ENCODE results near the gene PSENEN.

Gene PSENEN

DNA sequence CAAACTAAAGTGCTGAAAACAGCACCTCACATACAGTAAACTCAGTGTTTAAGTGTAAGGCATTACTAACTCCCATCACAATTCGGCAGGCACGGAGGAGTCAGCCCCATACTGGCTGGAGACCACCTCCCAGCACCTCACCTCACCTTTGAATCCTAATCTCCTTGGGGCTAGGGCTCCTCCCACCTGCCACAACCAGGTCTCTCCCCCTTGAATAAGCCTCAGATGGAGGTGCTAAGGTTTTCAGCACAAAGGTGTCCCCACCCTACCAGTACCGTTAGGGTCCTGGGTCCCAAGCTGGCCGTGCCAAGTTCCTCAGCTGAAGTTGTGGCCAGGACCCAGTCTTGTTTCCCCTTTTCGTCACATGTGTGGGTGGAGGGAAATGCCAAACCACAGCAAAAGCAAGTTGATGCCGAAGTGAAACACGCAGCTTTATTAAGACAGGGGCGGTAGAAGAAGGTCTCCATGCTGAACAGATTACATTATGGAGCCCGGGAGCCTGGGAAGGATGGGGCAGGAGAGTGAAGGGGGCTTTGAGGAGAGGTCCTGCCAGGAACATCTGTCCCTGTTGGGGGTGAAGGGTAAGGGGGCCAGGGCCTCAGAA, 3.2 kb upstream of the PSENEN start, which contains the start of gene IGFLR1:
Gene IGFLR1, minus strand, starts transcription at position 332 of the 604 bp plus-strand sequence. CDS start 1,272 bp downstream, outside the sequence.
- Mint-ChIP-seq H3K4me1 (ENCODE audit: low read depth in 2 of 2) (peaks cover 45 to 49% of the 10 kb centered on the region in 2 donors), H3K36me3 (ENCODE audit: insufficient read depth) (peaks cover 40% of the 10 kb centered on the region), H3K27me3 (no peaks in the 10 kb centered on the region), H3K9me3 (no peaks in the 10 kb centered on the region), H3K4me3 (peak within 1 kb of the TSS; percentile 86 to 94), H3K27ac (peak within 1 kb of the TSS; percentile 87 to 93)
- peak; percentile 2 for ATAC-seq (replicated peaks)
- peak; percentile 52 to 55 (median 53) for DNase-seq

DNA sequence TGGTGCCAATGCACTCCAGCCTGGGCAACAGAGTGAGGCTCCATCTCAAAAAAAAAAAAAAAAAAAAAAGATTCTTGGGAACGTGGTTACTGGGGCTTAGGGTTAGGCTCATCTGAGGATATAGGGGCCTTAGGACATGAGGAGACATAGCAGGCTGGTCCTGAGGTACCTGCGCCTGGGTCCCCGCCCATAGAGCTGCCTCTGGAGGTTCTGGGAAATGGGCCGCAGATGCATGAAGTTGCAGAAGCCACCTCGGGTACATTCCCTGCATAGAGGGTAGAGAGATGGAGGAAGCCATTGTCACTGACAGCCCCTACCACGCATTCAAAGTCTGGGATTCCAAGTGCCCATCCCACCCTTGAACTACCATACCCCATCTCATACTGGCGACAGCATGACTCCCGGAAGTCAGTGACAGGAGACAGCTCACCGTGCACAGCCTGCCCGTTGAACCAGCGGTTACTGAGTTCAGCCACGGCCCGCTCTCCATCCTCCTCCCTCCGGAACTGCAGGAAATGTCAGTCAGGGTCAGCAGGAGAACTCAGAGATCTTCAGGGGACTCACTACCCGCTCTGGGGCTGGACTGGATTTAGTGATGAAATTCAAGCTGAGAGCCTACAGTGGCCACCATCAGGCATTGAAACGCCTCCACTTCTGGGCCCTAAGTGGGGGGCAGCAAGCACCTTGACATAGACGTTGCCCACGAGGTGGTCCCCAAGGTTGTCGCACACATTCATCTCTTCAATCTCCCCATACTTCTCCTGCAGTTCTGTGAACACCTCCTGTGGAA, 1.6 kb upstream of the PSENEN start:
- H3K36me3 Mint-ChIP-seq (ENCODE audit: insufficient read depth) = peaks cover 36% of the 10 kb centered on the region
- H3K4me3 Mint-ChIP-seq = peak overlapping the region; percentile 86 to 94
- ATAC-seq (replicated peaks) (no peak), DNase-seq (no peak)
- H3K27me3 Mint-ChIP-seq = no peaks in the 10 kb centered on the region
- peak overlapping the region in 1 of 2 donors; percentile 98 for H3K27ac Mint-ChIP-seq
- no peaks in the 10 kb centered on the region for H3K9me3 Mint-ChIP-seq
- H3K4me1 Mint-ChIP-seq (ENCODE audit: low read depth in 2 of 2) = peaks cover 54 to 57% of the 10 kb centered on the region in 2 donors

DNA sequence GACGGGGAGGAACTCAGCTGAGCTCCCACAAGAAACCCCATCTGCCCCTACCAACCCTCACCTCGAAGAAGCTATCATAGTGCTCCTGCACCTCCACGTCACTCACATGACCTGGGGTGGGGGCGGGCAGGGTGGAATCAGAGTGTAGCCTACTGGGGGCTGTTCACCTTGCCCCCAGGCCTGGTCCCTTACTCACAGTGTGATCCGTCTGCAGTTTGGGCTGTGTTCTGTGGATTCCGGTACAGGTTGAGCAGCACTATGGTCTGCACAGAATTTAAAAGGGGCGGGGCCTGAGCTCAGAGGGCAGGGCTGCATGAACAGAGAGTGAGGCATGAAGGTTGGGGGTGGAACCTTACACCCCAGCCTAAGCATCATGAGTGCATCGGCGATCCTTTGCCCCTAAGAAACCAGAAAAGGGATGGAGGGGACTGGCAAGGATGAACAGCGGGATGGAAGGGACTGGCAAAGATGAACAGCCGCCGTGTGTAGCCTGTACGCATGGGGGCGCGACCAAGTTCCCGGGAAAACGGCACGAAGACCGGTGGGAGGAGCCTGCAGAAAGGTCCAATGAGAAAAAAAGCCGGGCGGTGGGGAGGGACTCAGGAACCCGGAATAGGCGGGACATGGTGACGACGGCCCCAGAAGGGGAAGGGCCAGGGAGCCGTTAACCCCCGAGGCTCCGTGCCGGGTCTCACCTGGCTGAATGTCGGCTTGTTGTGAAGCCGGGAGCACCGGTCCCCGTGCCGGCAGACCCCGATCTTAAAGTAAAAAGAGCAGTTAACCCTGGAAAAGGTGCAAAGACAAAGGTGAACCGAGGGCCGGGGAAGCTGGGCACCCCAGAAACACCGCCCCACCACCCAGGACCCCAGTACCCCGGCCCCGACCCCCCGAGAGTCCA, 772 bp upstream of the PSENEN start:
- Mint-ChIP-seq H3K36me3 (ENCODE audit: insufficient read depth) (peaks cover 32% of the 10 kb centered on the region), H3K27me3 (no peaks in the 10 kb centered on the region), H3K9me3 (no peaks in the 10 kb centered on the region), H3K27ac (peak overlapping the region; percentile 98 to 99), H3K4me3 (peak overlapping the region; percentile 86 to 94), H3K4me1 (ENCODE audit: low read depth in 2 of 2) (peaks cover 58 to 59% of the 10 kb centered on the region in 2 donors)
- ATAC-seq (replicated peaks) (peak; percentile 58), DNase-seq (peak; percentile 91 to 93 (median 92))

DNA sequence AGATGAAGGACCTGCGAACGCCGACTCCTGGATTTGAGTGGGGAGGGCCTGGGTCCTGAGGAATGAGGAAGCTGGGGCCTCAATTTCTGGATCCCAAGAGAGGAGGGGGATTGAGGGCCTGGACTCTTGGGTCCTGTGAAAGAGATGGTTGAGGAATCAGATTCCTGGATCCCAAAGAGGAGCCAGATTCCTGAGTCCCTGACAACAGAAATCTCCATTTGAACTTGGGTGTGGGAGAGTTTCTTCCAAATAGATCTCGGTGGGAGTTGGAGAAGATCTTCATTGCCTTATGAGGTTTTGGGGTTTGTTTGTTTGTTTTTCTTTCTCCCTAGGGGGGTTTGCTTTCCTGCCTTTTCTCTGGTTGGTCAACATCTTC, 624 bp downstream of the PSENEN start:
- ATAC-seq (replicated peaks) (no peak), DNase-seq (no peak)
- H3K36me3 Mint-ChIP-seq (ENCODE audit: insufficient read depth) = peaks cover 26% of the 10 kb centered on the region
- no peaks in the 10 kb centered on the region for H3K9me3 Mint-ChIP-seq
- peak overlapping the region; percentile 86 to 94 for H3K4me3 Mint-ChIP-seq
- H3K27me3 Mint-ChIP-seq = no peaks in the 10 kb centered on the region
- H3K4me1 Mint-ChIP-seq (ENCODE audit: low read depth in 2 of 2) = peaks cover 52% of the 10 kb centered on the region in 2 donors
- peak overlapping the region in 1 of 2 donors; percentile 98 for H3K27ac Mint-ChIP-seq

DNA sequence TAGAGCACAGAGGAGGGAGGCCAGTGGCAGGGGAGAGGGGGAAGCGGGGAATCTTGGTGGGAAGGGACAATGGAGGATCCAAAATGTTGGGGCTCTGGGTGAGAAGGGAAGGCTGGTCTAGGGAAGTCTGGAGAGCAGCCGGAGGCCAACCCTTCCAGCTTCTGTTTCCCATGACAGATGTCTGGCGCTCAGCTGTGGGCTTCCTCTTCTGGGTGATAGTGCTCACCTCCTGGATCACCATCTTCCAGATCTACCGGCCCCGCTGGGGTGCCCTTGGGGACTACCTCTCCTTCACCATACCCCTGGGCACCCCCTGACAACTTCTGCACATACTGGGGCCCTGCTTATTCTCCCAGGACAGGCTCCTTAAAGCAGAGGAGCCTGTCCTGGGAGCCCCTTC, 1.1 kb downstream of the PSENEN start:
- H3K27me3 Mint-ChIP-seq = no peaks in the 10 kb centered on the region
- DNase-seq = no peak

DNA sequence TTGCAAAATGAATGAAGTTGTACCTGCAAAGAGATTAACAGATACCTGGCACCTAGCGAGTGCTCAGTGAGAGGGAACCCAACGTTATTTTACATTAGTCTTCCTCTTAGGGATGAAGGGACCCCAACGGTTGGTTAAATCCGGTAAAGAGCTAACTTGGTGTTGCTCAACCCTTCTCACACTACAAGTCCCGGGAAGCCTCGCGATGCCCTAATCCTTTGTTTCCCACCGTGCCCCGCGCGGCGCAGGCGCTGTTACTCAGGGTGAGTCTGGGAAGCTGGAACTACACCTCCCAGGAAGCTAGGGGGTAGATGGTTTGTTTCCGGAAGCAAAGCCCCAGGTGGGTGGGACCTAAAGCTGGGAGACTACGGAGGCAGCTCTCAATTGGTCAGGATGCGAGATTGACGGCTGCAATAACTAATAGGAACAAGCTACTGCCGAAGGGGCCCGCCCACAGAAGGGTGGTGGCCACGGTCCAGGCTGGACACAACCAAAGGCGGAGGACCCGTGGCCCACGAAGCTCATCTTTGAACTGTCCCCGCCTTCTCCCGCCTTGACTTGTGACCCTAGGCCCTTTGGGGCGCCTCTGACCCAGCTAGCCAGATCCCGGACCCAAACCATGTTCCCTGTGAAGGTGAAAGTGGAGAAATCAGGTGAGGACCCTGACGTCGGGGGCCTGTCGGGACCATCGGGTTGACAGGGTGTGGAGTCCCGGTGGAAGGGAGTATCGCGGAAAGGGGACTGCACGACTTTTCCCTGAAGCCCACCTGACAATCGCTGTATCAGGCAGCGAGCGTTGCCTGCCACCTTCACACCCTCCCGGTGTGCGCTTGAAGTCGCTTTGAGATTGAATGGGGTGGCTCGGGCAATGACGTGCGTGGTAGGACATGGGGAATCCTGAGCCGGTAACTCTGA, 2.9 kb downstream of the PSENEN start, which contains the start of gene LIN37:
Gene LIN37, plus strand, starts transcription at position 471 of the 915 bp plus-strand sequence. Its CDS starts 149 bp downstream, at position 620.
- DNase-seq (peak; percentile 97 to 99 (median 98)), ATAC-seq (replicated peaks) (peak; percentile 72)
- Mint-ChIP-seq H3K27ac (peak within 1 kb of the TSS; percentile 94 to 95), H3K4me1 (ENCODE audit: low read depth in 2 of 2) (peaks cover 39 to 40% of the 10 kb centered on the region in 2 donors), H3K27me3 (no peaks in the 10 kb centered on the region), H3K4me3 (peak within 1 kb of the TSS; percentile 98 to 99), H3K9me3 (no peaks in the 10 kb centered on the region), H3K36me3 (ENCODE audit: insufficient read depth) (peaks cover 29% of the 10 kb centered on the region)

More for the DNA sequence above, 1.1 kb downstream of the PSENEN start:
- Mint-ChIP-seq H3K27ac (peak overlapping the region in 1 of 2 donors; percentile 98), H3K4me3 (peak overlapping the region; percentile 86 to 94), H3K36me3 (ENCODE audit: insufficient read depth) (peaks cover 26% of the 10 kb centered on the region), H3K4me1 (ENCODE audit: low read depth in 2 of 2) (peaks cover 52% of the 10 kb centered on the region in 2 donors), H3K9me3 (no peaks in the 10 kb centered on the region)
- ATAC-seq (replicated peaks) = no peak

DNA sequence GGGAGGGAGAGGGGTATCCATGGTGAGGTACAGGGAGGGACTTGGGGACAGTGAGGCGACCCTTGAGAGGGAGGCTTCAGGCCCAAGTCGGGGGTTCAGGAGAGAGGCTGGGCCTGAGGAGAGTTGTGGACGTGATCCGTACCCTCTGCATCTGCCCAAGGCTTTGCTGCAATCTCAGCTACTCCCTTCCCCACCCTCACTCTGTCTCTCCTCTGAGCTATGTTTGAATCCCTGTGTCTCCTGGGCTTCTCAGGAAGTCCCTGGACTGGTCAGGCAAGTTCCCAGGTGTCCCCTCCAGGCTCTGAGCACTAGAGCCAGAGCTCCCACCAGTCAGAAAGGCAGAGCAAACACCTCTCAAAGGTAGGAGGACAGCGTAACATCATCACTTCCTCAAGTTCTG, 4.7 kb downstream of the PSENEN start:
- ATAC-seq (replicated peaks) (no peak), DNase-seq (no peak)
- Mint-ChIP-seq H3K36me3 (ENCODE audit: insufficient read depth) (peaks cover 20% of the 10 kb centered on the region), H3K27ac (no peak overlapping the region), H3K27me3 (peaks cover 0 to 6% of the 10 kb centered on the region in 2 donors), H3K4me1 (ENCODE audit: low read depth in 2 of 2) (peaks cover 31 to 35% of the 10 kb centered on the region in 2 donors), H3K9me3 (no peaks in the 10 kb centered on the region), H3K4me3 (peak overlapping the region; percentile 29 to 99)

DNA sequence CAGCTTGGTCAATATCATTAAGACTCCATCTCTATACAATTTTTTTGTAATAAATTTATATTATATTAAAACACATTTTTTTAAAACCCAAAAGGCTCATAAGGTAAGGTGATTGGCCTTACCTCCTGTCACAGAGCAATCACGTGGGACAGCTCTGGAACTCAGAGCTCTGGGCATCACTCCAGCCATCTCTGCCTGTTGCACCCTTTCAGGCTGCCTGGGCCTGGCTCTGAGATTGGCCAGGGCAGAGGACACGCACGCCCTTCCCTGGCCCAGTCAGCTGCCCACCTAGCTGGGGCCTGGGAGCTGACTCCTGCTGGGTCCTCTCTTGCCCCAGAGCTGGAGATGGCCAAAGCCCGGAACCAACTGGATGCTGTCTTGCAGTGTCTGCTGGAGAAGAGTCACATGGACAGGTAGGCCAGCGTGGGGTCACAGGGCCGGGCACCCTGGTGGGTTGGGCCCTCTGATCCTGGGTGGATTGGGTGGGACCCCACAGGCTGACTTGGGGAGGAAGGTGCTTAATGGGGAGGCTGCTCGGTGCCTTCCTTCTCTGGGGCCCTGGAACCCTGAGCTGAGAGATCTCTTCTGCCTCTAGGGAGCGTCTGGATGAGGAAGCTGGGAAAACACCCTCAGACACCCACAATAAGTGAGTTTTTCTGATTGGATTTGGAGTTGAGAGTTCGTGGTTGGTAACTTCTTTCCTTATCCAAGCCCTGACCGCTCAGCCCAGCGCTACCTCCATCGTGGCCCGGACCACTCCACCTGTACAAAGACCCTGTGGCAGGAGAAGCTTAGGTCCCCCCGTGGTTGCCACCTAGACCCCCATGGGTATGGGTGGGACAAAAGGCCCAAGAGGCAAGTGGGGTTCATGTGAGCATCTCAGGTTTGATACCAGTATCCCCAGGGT, 6.6 kb downstream of the PSENEN start:
- no peak overlapping the region for H3K4me3 Mint-ChIP-seq
- H3K36me3 Mint-ChIP-seq (ENCODE audit: insufficient read depth) = peaks cover 13% of the 10 kb centered on the region

DNA sequence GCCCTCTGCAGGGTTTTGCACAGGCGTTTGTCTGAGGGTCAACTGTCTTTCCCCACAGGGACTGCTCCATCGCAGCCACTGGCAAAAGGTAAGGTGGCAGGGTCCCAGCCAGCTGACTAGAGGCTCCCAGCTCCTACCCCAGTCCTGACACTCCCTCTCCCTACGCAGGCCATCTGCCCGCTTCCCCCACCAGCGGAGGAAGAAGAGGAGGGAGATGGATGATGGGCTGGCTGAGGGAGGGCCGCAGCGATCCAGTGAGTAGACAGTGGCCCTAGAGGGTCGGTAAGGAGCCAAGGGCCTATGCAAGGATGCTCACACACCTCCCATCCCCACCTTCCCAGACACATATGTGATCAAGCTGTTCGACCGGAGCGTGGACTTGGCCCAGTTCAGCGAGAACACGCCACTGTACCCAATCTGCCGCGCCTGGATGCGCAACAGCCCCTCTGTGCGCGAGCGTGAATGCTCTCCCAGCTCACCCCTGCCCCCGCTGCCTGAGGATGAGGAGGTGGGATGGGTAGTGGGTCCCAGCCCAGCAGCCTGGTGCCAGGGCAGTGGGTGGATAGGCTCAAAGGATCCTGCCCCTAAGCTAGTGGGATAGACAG, 7.4 kb downstream of the PSENEN start:
- peaks cover 20% of the 10 kb centered on the region for H3K36me3 Mint-ChIP-seq (ENCODE audit: insufficient read depth)
- no peak overlapping the region for H3K4me3 Mint-ChIP-seq
- no peaks in the 10 kb centered on the region for H3K9me3 Mint-ChIP-seq
- peaks cover 30 to 33% of the 10 kb centered on the region in 2 donors for H3K4me1 Mint-ChIP-seq (ENCODE audit: low read depth in 2 of 2)
- peaks cover 0 to 7% of the 10 kb centered on the region in 2 donors for H3K27me3 Mint-ChIP-seq
- DNase-seq (no peak), ATAC-seq (replicated peaks) (no peak)
- no peak overlapping the region for H3K27ac Mint-ChIP-seq

More for the DNA sequence above, 6.6 kb downstream of the PSENEN start:
- Mint-ChIP-seq H3K27me3 (peaks cover 0 to 7% of the 10 kb centered on the region in 2 donors), H3K4me1 (ENCODE audit: low read depth in 2 of 2) (peaks cover 27% of the 10 kb centered on the region in 2 donors), H3K9me3 (no peaks in the 10 kb centered on the region), H3K27ac (no peak overlapping the region)
- ATAC-seq (replicated peaks) = no peak
- DNase-seq = no peak

DNA sequence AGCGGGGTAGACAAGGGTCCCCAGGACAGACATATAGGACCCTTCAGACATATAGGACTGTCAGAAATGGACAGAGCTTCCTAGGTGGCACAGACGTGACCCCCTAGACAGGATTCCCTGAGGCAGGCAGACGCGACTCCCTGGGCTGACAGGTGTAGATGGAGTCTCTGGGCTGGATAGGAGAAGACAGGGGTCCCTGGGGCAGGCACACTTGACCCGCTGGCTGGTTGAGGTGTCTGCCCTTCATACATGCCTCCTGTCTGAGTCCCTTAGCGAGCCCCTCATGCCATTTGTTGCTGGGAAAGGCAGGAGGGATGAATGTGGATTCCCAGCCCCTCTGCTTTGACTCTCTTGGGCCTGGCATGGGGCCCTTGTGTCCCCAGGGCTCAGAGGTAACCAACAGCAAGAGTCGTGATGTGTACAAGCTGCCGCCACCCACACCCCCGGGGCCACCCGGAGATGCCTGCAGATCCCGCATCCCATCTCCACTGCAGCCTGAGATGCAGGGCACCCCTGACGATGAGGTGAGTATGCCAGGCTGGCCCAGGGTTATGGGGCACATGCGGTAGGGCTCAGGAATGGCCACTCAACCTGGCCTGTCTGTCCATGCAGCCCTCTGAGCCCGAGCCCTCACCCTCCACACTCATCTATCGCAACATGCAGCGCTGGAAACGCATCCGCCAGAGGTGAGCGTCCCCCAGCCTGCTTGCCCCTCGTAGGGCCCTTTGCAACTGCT, 8.4 kb downstream of the PSENEN start:
- no peaks in the 10 kb centered on the region for H3K9me3 Mint-ChIP-seq
- H3K4me3 Mint-ChIP-seq = no peak overlapping the region
- H3K27ac Mint-ChIP-seq = no peak overlapping the region
- H3K4me1 Mint-ChIP-seq (ENCODE audit: low read depth in 2 of 2) = peaks cover 26 to 33% of the 10 kb centered on the region in 2 donors
- ATAC-seq (replicated peaks) (no peak), DNase-seq (no peak)
- peaks cover 20% of the 10 kb centered on the region for H3K36me3 Mint-ChIP-seq (ENCODE audit: insufficient read depth)
- peaks cover 0 to 7% of the 10 kb centered on the region in 2 donors for H3K27me3 Mint-ChIP-seq
